Measurements from ENCODE around the gene VANGL2. TPM values are rescaled to one million over a fixed set of nuclear protein-coding genes. Genes with fewer than 3 reads are reported as not detected.

The VANGL2 gene
- total RNA-seq (2022) (2.0 and 2.3 TPM in 2 replicates), Bru-seq, nascent RNA (percentile 30 among the genes with signal in this experiment), BruChase-seq, experiment 1, labeled RNA remaining after a 6-hour chase (percentile 37 among the genes with signal in this experiment), BruChase-seq, experiment 2, labeled RNA remaining after a 2-hour chase (percentile 34 among the genes with signal in this experiment)
- long read RNA-seq, partial matches to known transcripts, result 0 of 1 reads
- long read RNA-seq, other reads (novel, unspliced or antisense), result 1 of 1 reads

GRCh38 chr1:160400223-160400645 is at the start of gene VANGL2:
Gene VANGL2, plus strand, starts transcription at chr1:160400564. Its CDS starts 15,274 bp downstream, at chr1:160415838.
- TF ChIP-seq CTCF (IDR thresholded peaks at IDR 0.05; ENCODE audit: unreplicated experiment), result no peak
- DNase-seq, result peak; percentile 76
- Mint-ChIP-seq H3K4me1 (ENCODE audit: low read depth, unreplicated experiment) (peaks cover 6% of the 10 kb centered on the region), H3K27me3 (ENCODE audit: unreplicated experiment) (peaks cover 72% of the 10 kb centered on the region), H3K4me3 (ENCODE audit: low read depth, unreplicated experiment) (peak within 1 kb of the TSS; percentile 27), H3K36me3 (ENCODE audit: insufficient read depth, unreplicated experiment) (peaks cover 5% of the 10 kb centered on the region), H3K27ac (ENCODE audit: unreplicated experiment) (no peak within 1 kb of the TSS), H3K9me3 (ENCODE audit: low read depth, unreplicated experiment) (no peaks in the 10 kb centered on the region)
- intact Hi-C loops (cut with micrococcal nuclease; ENCODE audit: unreplicated experiment), result no loop called here
- CTCF ChIA-PET, result no interaction called here
- BruUV-seq (replicated peaks), result no TSS peak

DNA sequence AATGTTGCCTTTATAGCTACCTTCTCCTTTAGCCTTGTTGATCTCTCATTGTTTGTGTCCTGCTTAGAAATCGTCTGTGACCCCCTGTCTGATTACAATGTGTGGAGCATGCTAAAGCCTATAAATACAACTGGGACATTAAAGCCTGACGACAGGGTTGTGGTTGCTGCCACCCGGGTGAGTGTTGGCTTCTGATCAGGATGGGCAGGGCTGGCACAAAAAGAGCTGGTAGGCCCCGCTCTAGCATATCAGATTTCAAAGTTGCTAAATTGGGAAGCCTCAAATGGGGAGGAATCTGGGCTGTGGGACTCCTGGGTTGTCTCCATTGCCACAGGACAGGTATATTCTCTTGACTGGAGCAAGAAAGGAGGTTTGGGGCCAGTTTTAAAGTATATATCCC is 48.7 kb upstream of the VANGL2 start:
- Mint-ChIP-seq H3K9me3 (ENCODE audit: low read depth, unreplicated experiment) (no peaks in the 10 kb centered on the region), H3K27me3 (ENCODE audit: unreplicated experiment) (no peaks in the 10 kb centered on the region), H3K4me1 (ENCODE audit: low read depth, unreplicated experiment) (no peaks in the 10 kb centered on the region), H3K27ac (ENCODE audit: unreplicated experiment) (no peak overlapping the region), H3K36me3 (ENCODE audit: insufficient read depth, unreplicated experiment) (peaks cover 38% of the 10 kb centered on the region), H3K4me3 (ENCODE audit: low read depth, unreplicated experiment) (no peak overlapping the region)
- CTCF ChIA-PET, result no interaction called here
- no TSS peak for BruUV-seq (replicated peaks)
- no peak for TF ChIP-seq CTCF (IDR thresholded peaks at IDR 0.05; ENCODE audit: unreplicated experiment)
- intact Hi-C loops (cut with micrococcal nuclease; ENCODE audit: unreplicated experiment), result no loop called here
- no peak for DNase-seq

- no TSS peak for BruUV-seq (replicated peaks)
- H3K27ac Mint-ChIP-seq (ENCODE audit: unreplicated experiment), result no peak overlapping the region
Measured at GRCh38 chr1:160352555-160352954, 47.8 kb upstream of the VANGL2 start.

GRCh38 chr1:160353223-160353622 is 47.1 kb upstream of the VANGL2 start:
- intact Hi-C loops (cut with micrococcal nuclease; ENCODE audit: unreplicated experiment), result no loop called here
- H3K27me3 Mint-ChIP-seq (ENCODE audit: unreplicated experiment), result no peaks in the 10 kb centered on the region
- H3K9me3 Mint-ChIP-seq (ENCODE audit: low read depth, unreplicated experiment), result no peaks in the 10 kb centered on the region
- H3K27ac Mint-ChIP-seq (ENCODE audit: unreplicated experiment), result no peak overlapping the region
- H3K4me1 Mint-ChIP-seq (ENCODE audit: low read depth, unreplicated experiment), result no peaks in the 10 kb centered on the region
- DNase-seq, result no peak
- CTCF ChIA-PET, result interaction anchor here (0.7 kb wide), 1 partner anchor 205 kb away, joined by 3 read pairs; no protein-coding TSS in a partner anchor
- BruUV-seq (replicated peaks), result no TSS peak
- peaks cover 36% of the 10 kb centered on the region for H3K36me3 Mint-ChIP-seq (ENCODE audit: insufficient read depth, unreplicated experiment)
- no peak for TF ChIP-seq CTCF (IDR thresholded peaks at IDR 0.05; ENCODE audit: unreplicated experiment)
- no peak overlapping the region for H3K4me3 Mint-ChIP-seq (ENCODE audit: low read depth, unreplicated experiment)

More at GRCh38 chr1:160352555-160352954, 47.8 kb upstream of the VANGL2 start:
- H3K4me1 Mint-ChIP-seq (ENCODE audit: low read depth, unreplicated experiment), result no peaks in the 10 kb centered on the region
- H3K9me3 Mint-ChIP-seq (ENCODE audit: low read depth, unreplicated experiment), result no peaks in the 10 kb centered on the region
- H3K27me3 Mint-ChIP-seq (ENCODE audit: unreplicated experiment), result no peaks in the 10 kb centered on the region
- peaks cover 36% of the 10 kb centered on the region for H3K36me3 Mint-ChIP-seq (ENCODE audit: insufficient read depth, unreplicated experiment)
- CTCF ChIA-PET, result interaction anchor here (0.7 kb wide), 1 partner anchor 204 kb away, joined by 3 read pairs; no protein-coding TSS in a partner anchor
- H3K4me3 Mint-ChIP-seq (ENCODE audit: low read depth, unreplicated experiment), result no peak overlapping the region
- intact Hi-C loops (cut with micrococcal nuclease; ENCODE audit: unreplicated experiment), result no loop called here
- no peak for TF ChIP-seq CTCF (IDR thresholded peaks at IDR 0.05; ENCODE audit: unreplicated experiment)
- DNase-seq, result no peak
